ENCODE data around the gene PSME2. TPM values are rescaled to one million over a fixed set of nuclear protein-coding genes. Genes with fewer than 3 reads are reported as not detected.

The PSME2 gene
- total RNA-seq, 1 experiment from 2014 or later: 126 TPM

DNA sequence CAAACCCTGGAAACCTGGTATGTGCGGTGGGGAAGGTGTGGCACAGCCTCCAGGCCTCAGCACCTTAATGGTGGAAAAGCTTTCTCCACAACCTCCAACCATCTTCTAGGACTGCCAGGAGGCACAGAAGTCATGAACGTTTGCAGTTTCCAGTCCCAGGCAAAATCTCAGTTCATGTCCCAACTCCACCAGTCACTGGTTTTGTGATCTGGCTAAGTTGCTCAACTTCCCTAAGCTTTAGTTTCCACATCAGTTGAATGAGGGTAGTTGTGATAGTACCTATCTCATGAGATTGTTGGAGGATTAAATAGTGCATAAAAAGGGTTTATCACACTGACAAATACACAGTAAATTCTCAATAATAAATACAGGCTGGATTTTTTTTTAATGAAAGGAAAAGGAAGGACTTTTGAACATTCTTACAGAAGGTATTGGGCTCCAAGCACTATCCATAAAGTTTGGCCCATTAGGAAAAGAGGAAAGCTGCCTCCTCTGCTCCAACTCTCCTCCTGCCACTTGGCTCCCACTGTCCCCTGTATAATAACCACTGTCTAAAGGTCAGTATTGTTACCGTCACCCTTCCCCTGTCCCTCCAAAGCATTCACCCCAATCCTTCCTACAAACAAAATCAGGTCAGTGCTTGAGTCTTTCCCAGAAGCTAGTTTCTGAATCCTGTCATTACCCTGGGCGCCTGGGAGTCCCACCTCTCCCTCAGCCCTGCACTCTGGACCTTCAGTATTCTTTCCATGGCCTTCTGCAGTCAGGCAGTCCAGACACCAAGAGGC lies 46.0 kb downstream of the PSME2 start:
- H3K56ac ChIP-seq (ENCODE audit: insufficient read length, low read depth, low read length): no peak overlapping the region
- H2BK15ac ChIP-seq (ENCODE audit: low read depth, low read length): no peak overlapping the region
- no peak for DNase-seq
- H4K5ac ChIP-seq (ENCODE audit: insufficient read length, low read depth, low read length): no peak overlapping the region
- H3K18ac ChIP-seq (ENCODE audit: insufficient read length, low read depth, low read length): no peak overlapping the region
- H3K27ac Mint-ChIP-seq: no peak overlapping the region
- no peaks in the 10 kb centered on the region; the same call in 1 of the 2 replicates for H3K27me3 Mint-ChIP-seq (ENCODE audit: low read depth)
- no peaks in the 10 kb centered on the region for H3K9me3 ChIP-seq (ENCODE audit: control insufficient read depth, low read depth, low read length)
- H2BK20ac ChIP-seq (ENCODE audit: low read depth, low read length, poor library complexity, severe bottlenecking): no peak overlapping the region
- H3K23ac ChIP-seq (ENCODE audit: insufficient read length, low read depth, low read length): no peak overlapping the region
- H3K14ac ChIP-seq (ENCODE audit: insufficient read depth, low read length): no peak overlapping the region
- no peak overlapping the region for H2BK5ac ChIP-seq (ENCODE audit: insufficient read length, low read length)
- H4K20me1 ChIP-seq (ENCODE audit: control insufficient read depth, insufficient read depth, insufficient read length): no peaks in the 10 kb centered on the region
- H3K9ac ChIP-seq (ENCODE audit: extremely low read depth, insufficient read length, low read length): no peak overlapping the region
- H3K27ac ChIP-seq (ENCODE audit: insufficient read length, low read depth, low read length): no peak overlapping the region
- H4K8ac ChIP-seq (replicated peaks; ENCODE audit: insufficient read length, low read depth, low read length): no peak overlapping the region
- H3K4me3 Mint-ChIP-seq: no peak overlapping the region
- no peak overlapping the region for H4K91ac ChIP-seq (ENCODE audit: insufficient read length, low read depth, low read length)
- no peak overlapping the region for H3K4me2 ChIP-seq (ENCODE audit: insufficient read depth, insufficient read length, low read length)
- H2BK120ac ChIP-seq (ENCODE audit: low read depth, low read length, poor library complexity, severe bottlenecking): no peak overlapping the region
- no peaks in the 10 kb centered on the region for H3K4me1 ChIP-seq (ENCODE audit: insufficient read depth, low read length)
- peaks cover under 1% of the 10 kb centered on the region for H3K23me2 ChIP-seq (ENCODE audit: insufficient read length, low read depth, low read length, poor library complexity, severe bottlenecking)
- WGBS (ENCODE audit: extremely low coverage, insufficient read length, low lambda C conversion rate): no CpG with 5 or more reads among the region's 4 CpGs
- H3K4me1 Mint-ChIP-seq: peaks cover 5 to 11% of the 10 kb centered on the region in 2 experiments
- peaks cover 18 to 19% of the 10 kb centered on the region in 2 experiments for H3K9me3 Mint-ChIP-seq
- peaks cover 71 to 86% (median 77%) of the 10 kb centered on the region in 3 experiments for H3K36me3 Mint-ChIP-seq (ENCODE audit: insufficient read depth in 1 of 3, low read depth in 3 of 3)
- no peak overlapping the region for H3T11ph ChIP-seq (ENCODE audit: low read length)
- TF ChIP-seq, protein P1, sequence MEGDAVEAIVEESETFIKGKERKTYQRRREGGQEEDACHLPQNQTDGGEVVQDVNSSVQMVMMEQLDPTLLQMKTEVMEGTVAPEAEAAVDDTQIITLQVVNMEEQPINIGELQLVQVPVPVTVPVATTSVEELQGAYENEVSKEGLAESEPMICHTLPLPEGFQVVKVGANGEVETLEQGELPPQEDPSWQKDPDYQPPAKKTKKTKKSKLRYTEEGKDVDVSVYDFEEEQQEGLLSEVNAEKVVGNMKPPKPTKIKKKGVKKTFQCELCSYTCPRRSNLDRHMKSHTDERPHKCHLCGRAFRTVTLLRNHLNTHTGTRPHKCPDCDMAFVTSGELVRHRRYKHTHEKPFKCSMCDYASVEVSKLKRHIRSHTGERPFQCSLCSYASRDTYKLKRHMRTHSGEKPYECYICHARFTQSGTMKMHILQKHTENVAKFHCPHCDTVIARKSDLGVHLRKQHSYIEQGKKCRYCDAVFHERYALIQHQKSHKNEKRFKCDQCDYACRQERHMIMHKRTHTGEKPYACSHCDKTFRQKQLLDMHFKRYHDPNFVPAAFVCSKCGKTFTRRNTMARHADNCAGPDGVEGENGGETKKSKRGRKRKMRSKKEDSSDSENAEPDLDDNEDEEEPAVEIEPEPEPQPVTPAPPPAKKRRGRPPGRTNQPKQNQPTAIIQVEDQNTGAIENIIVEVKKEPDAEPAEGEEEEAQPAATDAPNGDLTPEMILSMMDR (conservative IDR thresholded peaks at IDR 0.05): no peak
- H3K79me2 ChIP-seq (ENCODE audit: insufficient read depth, low read length): no peaks in the 10 kb centered on the region; the same call in 1 of the 2 replicates
- no peak overlapping the region for H3K4ac ChIP-seq (ENCODE audit: low read depth, low read length)
- no peak overlapping the region for H2BK12ac ChIP-seq (ENCODE audit: insufficient read length, low read depth, low read length)
- H3K79me1 ChIP-seq (ENCODE audit: insufficient read depth, low read depth, low read length, poor library complexity, severe bottlenecking): no peaks in the 10 kb centered on the region
- H3K27me3 ChIP-seq (ENCODE audit: insufficient read depth, low read length): no peaks in the 10 kb centered on the region
- H2AK5ac ChIP-seq (ENCODE audit: insufficient read length, low read length): no peak overlapping the region
- H2AFZ ChIP-seq (ENCODE audit: low read length): no peak overlapping the region
